NCI-H526 (cell line): Measurements from ENCODE around the gene TAF5L.
A peak's percentile ranks its signal among the peaks of the same experiment; 100 is the strongest.
"Not testable (repeated sequence)": the region's sequence is repeated elsewhere in the genome, so short reads cannot be mapped to it uniquely, and the experiment has no call there.

Experiments used
- DNase-seq, 2 experiments: peaks; one replicate each; lab custom pipeline; 2025; lab: John Stamatoyannopoulos, UW

Gene TAF5L

DNA sequence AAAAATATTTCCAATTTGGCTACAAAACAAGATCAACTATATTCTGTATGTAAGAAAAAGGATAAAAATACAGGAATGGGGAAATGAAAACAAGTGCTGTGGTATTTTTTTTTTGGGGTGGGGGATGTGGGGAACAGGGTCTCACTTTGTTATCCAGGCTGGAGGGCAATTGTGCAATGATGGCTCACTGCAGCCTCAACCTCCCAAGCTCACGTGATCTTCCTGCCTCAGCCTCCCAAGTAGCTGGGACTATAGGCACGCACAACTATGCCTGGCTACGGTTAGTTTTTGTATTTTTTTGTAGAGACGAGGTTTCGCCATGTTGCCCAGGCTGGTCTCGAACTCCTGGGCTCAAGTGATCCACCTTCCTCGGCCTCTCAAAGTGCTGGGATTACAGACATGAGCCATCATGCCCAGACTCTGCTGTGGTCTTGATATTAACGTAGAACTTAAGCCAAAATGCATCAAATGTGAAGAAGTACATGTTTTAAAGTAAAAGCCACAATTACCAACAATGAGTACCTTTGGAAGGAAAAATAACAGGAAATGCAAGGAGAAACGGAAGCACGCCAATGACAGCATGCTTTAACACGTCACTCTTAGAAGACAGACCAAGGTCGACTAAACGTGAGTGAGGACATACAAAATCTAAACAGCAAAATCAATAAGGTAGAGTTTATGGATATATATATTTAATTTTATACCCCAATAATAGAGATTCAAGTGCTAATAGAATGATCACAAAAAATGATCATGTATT is 58.6 kb downstream of the TAF5L start:
- no peak for DNase-seq

GRCh38 chr1:229563701-229564100 is 62.2 kb downstream of the TAF5L start:
- no peak for DNase-seq

DNA sequence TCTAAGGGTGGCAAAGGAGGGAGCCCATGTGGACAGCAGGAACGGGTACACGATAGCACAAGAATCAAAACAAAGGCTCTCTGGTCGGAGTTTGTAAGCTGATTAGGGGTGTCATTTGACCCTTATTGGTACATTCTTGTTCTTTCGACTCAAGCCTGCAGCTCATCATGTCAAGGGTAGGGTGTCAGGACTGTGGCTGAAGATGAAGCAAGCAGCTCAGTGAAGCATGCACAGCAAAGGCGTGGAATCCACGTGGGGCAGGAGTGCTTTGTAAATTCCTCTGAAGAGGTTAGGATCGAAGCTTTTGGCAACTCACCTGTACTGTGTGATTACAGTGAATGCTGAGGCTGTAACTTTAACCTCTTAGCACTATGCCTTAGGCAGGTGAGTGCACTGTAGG is 62.7 kb downstream of the TAF5L start:
- no peak for DNase-seq

GRCh38 chr1:229562686-229563085 is 63.2 kb downstream of the TAF5L start:
- DNase-seq: no peak

DNA sequence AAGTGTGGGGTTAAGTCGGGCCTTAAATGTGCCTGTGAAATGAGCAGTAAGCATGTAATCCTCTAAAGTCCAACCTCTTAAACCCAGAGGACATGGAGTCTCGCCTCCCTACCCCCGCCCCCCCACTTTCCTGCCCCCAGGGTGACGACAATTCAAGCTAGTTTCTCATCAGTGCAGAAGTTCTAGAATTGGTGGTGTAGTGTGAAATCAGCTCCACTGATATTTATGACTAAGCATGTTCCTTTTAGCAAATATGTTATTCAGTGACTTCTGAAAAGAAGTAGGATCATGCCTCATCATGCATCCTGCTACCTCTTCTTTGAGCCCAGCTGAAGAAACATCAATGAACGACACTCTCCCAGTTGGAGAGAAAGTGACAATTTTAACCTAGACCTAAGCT is 64.8 kb downstream of the TAF5L start:
- DNase-seq: no peak

- not testable (repeated sequence) for DNase-seq
Measured at GRCh38 chr1:229560124-229560523, 65.8 kb downstream of the TAF5L start.

DNA sequence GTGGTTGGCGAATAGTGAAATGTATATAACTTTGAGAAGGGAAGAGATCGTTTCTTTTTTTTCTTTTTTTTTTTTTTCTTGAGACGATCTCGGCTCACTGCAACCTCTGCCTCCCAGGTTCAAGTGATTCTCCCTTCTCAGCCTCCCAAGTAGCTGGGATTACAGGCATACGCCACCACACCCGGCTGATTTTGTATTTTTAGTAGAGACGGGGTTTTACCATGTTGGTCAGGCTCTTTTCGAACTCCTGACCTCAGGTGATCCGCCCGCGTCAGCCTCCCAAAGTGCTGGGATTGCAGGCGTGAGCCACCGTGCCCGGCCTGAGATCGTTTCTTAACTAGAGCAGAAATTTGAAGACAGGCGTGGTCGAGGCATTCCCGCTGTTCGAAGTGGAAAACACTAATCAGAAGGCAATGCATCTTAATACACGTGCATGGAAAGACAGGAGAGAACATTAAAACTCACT is 66.6 kb downstream of the TAF5L start:
- DNase-seq: not testable (repeated sequence)

GRCh38 chr1:229558460-229559335 is 67.2 kb downstream of the TAF5L start, which contains the start of gene ABCB10:
ABCB10 (minus strand) TSS chr1:229558707; CDS start chr1:229558652, 55 bp downstream.
- peak; percentile 90 to 94 for DNase-seq

DNA sequence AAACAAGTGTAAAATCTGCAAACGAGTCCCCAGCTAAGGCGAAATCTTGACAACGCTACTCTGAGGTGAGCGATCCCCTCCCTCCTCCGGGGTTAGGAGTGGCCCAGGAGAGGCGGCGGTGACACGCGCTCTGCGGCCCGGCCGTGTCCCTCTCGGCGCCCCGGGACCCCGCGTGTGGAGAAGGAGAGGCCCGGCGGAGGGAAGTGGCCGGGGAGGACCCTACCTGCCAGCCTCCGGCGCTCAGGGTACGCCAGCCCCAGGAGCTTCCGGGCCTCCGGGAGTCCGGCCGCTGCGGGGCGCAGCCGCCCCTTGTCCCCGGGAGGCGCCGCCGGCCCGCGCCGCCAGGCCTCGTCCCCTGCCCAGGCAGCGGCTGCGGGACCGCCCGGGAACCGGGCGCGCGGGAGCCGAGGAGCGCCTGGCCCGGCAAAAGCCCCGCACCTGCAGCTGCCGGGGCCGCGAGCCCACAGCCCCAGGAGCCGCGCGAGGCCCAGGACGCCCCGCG is 68.0 kb downstream of the TAF5L start:
- peak in 1 of 2 experiments; percentile 69 for DNase-seq

DNA sequence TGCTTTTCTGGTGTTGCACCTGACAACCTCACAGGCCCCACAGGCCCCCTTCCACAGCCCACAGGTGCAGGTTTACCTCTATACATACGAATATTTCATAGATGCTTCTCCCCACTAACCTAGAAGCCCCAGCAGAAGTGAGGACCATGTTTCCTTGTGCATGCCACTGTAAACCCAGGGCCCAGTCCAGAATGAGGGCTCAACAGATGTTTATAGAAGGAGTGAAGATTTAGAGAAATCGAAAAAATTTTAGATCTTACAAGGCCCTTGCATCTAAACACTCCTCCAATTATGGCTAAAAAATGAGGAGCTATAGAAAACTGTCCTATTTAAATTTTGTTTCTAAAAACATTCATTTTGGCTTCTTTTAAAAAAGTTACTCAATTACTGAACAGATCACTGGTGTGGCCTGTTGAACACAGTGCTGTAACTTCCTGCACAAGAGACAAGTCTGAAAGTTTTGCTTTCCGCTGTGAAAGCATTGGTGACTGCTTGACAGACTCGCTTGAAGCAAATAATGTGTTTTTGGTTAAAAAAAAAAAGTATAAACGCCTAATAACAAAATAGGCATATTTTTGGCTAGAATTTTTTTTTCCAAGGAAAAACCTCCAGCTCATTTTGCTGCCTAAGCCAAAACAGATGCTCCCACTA is 68.6 kb downstream of the TAF5L start:
- no peak for DNase-seq

DNA sequence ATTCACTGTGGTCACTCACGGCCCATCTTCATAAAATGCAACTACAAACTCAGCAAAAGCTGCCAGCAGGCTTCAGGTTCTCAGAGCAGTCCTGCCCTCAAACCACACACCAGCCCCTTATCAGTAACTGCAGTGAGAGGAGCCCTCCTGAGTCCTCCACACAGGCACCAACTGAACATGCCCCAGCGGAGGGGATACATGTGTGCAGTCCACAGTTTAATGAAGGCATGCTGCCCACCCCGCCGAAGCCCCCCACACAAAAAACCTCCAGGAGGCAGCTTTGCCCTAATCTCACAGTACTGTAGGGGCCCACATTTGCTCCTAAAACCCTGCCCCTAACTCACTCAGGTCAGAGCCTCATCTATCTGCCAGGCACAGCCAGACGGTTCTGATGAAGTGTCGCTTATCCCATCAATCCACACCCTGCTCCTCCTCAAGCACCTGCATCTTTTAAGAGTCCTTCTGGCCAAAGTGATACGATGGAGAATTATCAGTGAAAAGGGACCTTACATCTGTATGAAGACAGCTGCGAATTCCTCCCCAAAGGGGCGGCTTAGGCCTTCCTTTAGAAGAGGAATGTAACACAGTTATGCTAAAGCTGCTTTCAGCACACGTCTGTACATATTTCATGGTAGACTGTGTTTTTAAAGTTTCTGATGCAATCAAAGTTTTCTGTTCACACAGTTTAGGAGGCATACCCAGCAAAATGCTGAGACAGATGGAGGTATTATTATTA is 70.9 kb downstream of the TAF5L start:
- DNase-seq: no peak

GRCh38 chr1:229553621-229554130 is 72.2 kb downstream of the TAF5L start:
- DNase-seq: no peak

GRCh38 chr1:229552732-229553131 is 73.2 kb downstream of the TAF5L start:
- DNase-seq: no peak

GRCh38 chr1:229550812-229551567 is 74.9 kb downstream of the TAF5L start:
- no peak for DNase-seq

GRCh38 chr1:229547542-229547941 is 78.4 kb downstream of the TAF5L start:
- no peak for DNase-seq

GRCh38 chr1:229544587-229544986 is 81.3 kb downstream of the TAF5L start:
- DNase-seq: no peak
